Stimulated activated memory B cell treated with anti-CD40 and anti-IgM and Interleukin-4, amounts not matched to agents 10 μg/mL and 1 μg/mL and 100 μg/mL, for 72 hours (primary cell): ENCODE results near the gene SULT1A2.
"Not testable (repeated sequence)": the region's sequence is repeated elsewhere in the genome, so short reads cannot be mapped to it uniquely, and the experiment has no call there.

Source experiments
- ATAC-seq: fragments of 150-1000 bp; cut with Tn5 transposase; 2 replicates; pipeline ENCODE4 v1.10.0; 2021
- H3K27ac Mint-ChIP-seq: one replicate; pipeline ENCODE4 v1.8.0; 2022; ENCODE audit warnings: mild to moderate bottlenecking, mixed read lengths
- H3K27me3 Mint-ChIP-seq: one replicate; pipeline ENCODE4 v1.8.0; 2022; ENCODE audit warnings: mixed read lengths
- H3K36me3 Mint-ChIP-seq: one replicate; pipeline ENCODE4 v1.8.0; 2022; ENCODE audit warnings: mixed read lengths
- H3K4me1 Mint-ChIP-seq: one replicate; pipeline ENCODE4 v1.8.0; 2022; ENCODE audit warnings: mixed read lengths
- H3K4me3 Mint-ChIP-seq: one replicate; pipeline ENCODE4 v1.8.0; 2022; ENCODE audit warnings: mild to moderate bottlenecking, moderate library complexity, mixed read lengths
- H3K9me3 Mint-ChIP-seq: one replicate; pipeline ENCODE4 v1.8.0; 2022; ENCODE audit warnings: mixed read lengths

SULT1A2 gene

GRCh38 chr16:28585674-28586073, 11.2 kb downstream of the SULT1A2 start:
- Mint-ChIP-seq H3K36me3 (peaks cover 77% of the 10 kb centered on the region), H3K4me3 (no peak overlapping the region), H3K9me3 (no peaks in the 10 kb centered on the region), H3K27ac (no peak overlapping the region), H3K4me1 (peaks cover 8% of the 10 kb centered on the region), H3K27me3 (no peaks in the 10 kb centered on the region)
- no peak for ATAC-seq

GRCh38 chr16:28580726-28581315, 16.0 kb downstream of the SULT1A2 start:
- Mint-ChIP-seq H3K9me3 (no peaks in the 10 kb centered on the region), H3K36me3 (peaks cover 41% of the 10 kb centered on the region), H3K27me3 (no peaks in the 10 kb centered on the region), H3K4me1 (peaks cover 5% of the 10 kb centered on the region), H3K4me3 (no peak overlapping the region), H3K27ac (no peak overlapping the region)
- ATAC-seq: no peak

GRCh38 chr16:28575446-28576109, 21.3 kb downstream of the SULT1A2 start:
- Mint-ChIP-seq H3K9me3 (no peaks in the 10 kb centered on the region), H3K36me3 (peaks cover 10% of the 10 kb centered on the region), H3K27me3 (no peaks in the 10 kb centered on the region), H3K4me3 (no peak overlapping the region), H3K27ac (no peak overlapping the region), H3K4me1 (peaks cover 11% of the 10 kb centered on the region)
- no peak for ATAC-seq

GRCh38 chr16:28574925-28575324, 21.9 kb downstream of the SULT1A2 start:
- Mint-ChIP-seq H3K27ac (no peak overlapping the region), H3K9me3 (no peaks in the 10 kb centered on the region), H3K36me3 (peaks cover 10% of the 10 kb centered on the region), H3K27me3 (no peaks in the 10 kb centered on the region), H3K4me1 (peaks cover 11% of the 10 kb centered on the region), H3K4me3 (no peak overlapping the region)
- ATAC-seq: no peak

GRCh38 chr16:28573738-28574718, 22.8 kb downstream of the SULT1A2 start:
- no peak for ATAC-seq
- Mint-ChIP-seq H3K27ac (no peak overlapping the region), H3K36me3 (peaks cover 10% of the 10 kb centered on the region), H3K27me3 (no peaks in the 10 kb centered on the region), H3K4me1 (peaks cover 11% of the 10 kb centered on the region), H3K9me3 (no peaks in the 10 kb centered on the region), H3K4me3 (no peak overlapping the region)

GRCh38 chr16:28572696-28573510, 23.9 kb downstream of the SULT1A2 start:
- no peak for ATAC-seq
- H3K27me3 Mint-ChIP-seq: no peaks in the 10 kb centered on the region
- no peak overlapping the region for H3K4me3 Mint-ChIP-seq
- no peaks in the 10 kb centered on the region for H3K9me3 Mint-ChIP-seq
- H3K4me1 Mint-ChIP-seq: peaks cover 11% of the 10 kb centered on the region
- H3K36me3 Mint-ChIP-seq: peaks cover 10% of the 10 kb centered on the region
- no peak overlapping the region for H3K27ac Mint-ChIP-seq

GRCh38 chr16:28569968-28570752, 26.7 kb downstream of the SULT1A2 start:
- Mint-ChIP-seq H3K27me3 (no peaks in the 10 kb centered on the region), H3K9me3 (peaks cover 8% of the 10 kb centered on the region), H3K4me1 (peaks cover 11% of the 10 kb centered on the region), H3K4me3 (no peak overlapping the region), H3K27ac (no peak overlapping the region), H3K36me3 (peaks cover 33% of the 10 kb centered on the region)
- no peak for ATAC-seq

- H3K4me1 Mint-ChIP-seq: peaks cover 14% of the 10 kb centered on the region
- no peaks in the 10 kb centered on the region for H3K27me3 Mint-ChIP-seq
- ATAC-seq: no peak
- peaks cover 8% of the 10 kb centered on the region for H3K9me3 Mint-ChIP-seq
- H3K27ac Mint-ChIP-seq: no peak overlapping the region
- peaks cover 38% of the 10 kb centered on the region for H3K36me3 Mint-ChIP-seq
- no peak overlapping the region for H3K4me3 Mint-ChIP-seq
These were observed 27.8 kb downstream of the SULT1A2 start for GRCh38 chr16:28569021-28569420.

- ATAC-seq: no peak
- H3K4me1 Mint-ChIP-seq: peaks cover 7% of the 10 kb centered on the region
- H3K4me3 Mint-ChIP-seq: no peak overlapping the region
- H3K27me3 Mint-ChIP-seq: no peaks in the 10 kb centered on the region
- H3K9me3 Mint-ChIP-seq: peaks cover 8% of the 10 kb centered on the region
- H3K27ac Mint-ChIP-seq: no peak overlapping the region
- H3K36me3 Mint-ChIP-seq: peaks cover 35% of the 10 kb centered on the region
These were observed 29.6 kb downstream of the SULT1A2 start for GRCh38 chr16:28567292-28567691.

GRCh38 chr16:28566233-28566925, 30.5 kb downstream of the SULT1A2 start:
- peaks cover 35% of the 10 kb centered on the region for H3K36me3 Mint-ChIP-seq
- H3K9me3 Mint-ChIP-seq, H3K27ac Mint-ChIP-seq, H3K27me3 Mint-ChIP-seq, ATAC-seq, H3K4me1 Mint-ChIP-seq, H3K4me3 Mint-ChIP-seq: not testable (repeated sequence)

- no peaks in the 10 kb centered on the region for H3K27me3 Mint-ChIP-seq
- peaks cover 8% of the 10 kb centered on the region for H3K9me3 Mint-ChIP-seq
These were observed 33.6 kb downstream of the SULT1A2 start for GRCh38 chr16:28563218-28563617.

GRCh38 chr16:28562199-28562598, 34.7 kb downstream of the SULT1A2 start:
- ATAC-seq: no peak
- Mint-ChIP-seq H3K4me3 (no peak overlapping the region), H3K27ac (no peak overlapping the region), H3K4me1 (peaks cover 14% of the 10 kb centered on the region), H3K27me3 (no peaks in the 10 kb centered on the region), H3K9me3 (peaks cover 3% of the 10 kb centered on the region), H3K36me3 (peaks cover 40% of the 10 kb centered on the region)

More at GRCh38 chr16:28563218-28563617, 33.6 kb downstream of the SULT1A2 start:
- ATAC-seq: no peak
- Mint-ChIP-seq H3K4me3 (no peak overlapping the region), H3K4me1 (peaks cover 10% of the 10 kb centered on the region), H3K27ac (no peak overlapping the region), H3K36me3 (peaks cover 42% of the 10 kb centered on the region)

GRCh38 chr16:28561557-28562187, 35.2 kb downstream of the SULT1A2 start:
- no peaks in the 10 kb centered on the region for H3K27me3 Mint-ChIP-seq
- ATAC-seq: no peak
- peaks cover 19% of the 10 kb centered on the region for H3K4me1 Mint-ChIP-seq
- peaks cover 3% of the 10 kb centered on the region for H3K9me3 Mint-ChIP-seq
- H3K4me3 Mint-ChIP-seq: no peak overlapping the region
- no peak overlapping the region for H3K27ac Mint-ChIP-seq
- H3K36me3 Mint-ChIP-seq: peaks cover 39% of the 10 kb centered on the region
